Measurements from ENCODE around the gene IDI2. TPM values are rescaled to one million over a fixed set of nuclear protein-coding genes. Genes with fewer than 3 reads are reported as not detected.

IDI2 gene
- total RNA-seq, 4 donors from 2014 or later: not detected

DNA sequence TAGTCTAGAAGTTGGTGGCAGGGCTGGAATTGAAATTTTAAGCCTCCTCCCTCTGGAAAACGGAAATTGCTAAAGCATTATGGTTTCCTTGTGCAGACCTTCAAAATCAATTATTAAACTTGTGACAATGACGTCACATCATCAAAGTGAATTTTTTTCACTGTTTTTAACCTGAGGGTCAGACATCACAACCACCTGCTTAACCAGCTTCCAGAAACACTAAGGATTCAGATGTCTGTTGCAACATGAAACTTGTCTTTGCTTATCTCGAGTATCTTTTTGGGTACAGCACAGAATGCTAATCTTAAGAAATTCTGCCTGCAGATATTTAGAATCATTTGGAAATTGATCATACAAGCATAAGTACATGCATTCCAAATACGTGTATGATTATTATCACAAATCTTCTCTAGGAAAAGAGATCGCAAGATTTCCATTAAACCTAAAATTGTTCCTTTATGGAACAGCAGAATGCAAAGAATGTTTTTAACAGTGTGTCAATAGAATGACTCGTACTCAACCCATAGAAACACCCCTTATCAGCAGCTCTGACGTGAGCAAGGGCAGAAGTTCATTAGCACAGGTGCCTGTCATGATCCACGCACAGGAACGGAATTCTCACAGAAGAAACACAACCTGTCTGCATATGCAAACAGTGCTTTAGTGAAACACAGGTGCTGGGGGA lies 41.5 kb downstream of the IDI2 start:
- TF ChIP-seq EP300 (IDR thresholded peaks at IDR 0.05) (no peak), POLR2AphosphoS5 (IDR thresholded peaks at IDR 0.05) (no peak), POLR2A (IDR thresholded peaks at IDR 0.05; ENCODE audit: low read depth) (no peak)
- TF ChIP-seq, protein P1, sequence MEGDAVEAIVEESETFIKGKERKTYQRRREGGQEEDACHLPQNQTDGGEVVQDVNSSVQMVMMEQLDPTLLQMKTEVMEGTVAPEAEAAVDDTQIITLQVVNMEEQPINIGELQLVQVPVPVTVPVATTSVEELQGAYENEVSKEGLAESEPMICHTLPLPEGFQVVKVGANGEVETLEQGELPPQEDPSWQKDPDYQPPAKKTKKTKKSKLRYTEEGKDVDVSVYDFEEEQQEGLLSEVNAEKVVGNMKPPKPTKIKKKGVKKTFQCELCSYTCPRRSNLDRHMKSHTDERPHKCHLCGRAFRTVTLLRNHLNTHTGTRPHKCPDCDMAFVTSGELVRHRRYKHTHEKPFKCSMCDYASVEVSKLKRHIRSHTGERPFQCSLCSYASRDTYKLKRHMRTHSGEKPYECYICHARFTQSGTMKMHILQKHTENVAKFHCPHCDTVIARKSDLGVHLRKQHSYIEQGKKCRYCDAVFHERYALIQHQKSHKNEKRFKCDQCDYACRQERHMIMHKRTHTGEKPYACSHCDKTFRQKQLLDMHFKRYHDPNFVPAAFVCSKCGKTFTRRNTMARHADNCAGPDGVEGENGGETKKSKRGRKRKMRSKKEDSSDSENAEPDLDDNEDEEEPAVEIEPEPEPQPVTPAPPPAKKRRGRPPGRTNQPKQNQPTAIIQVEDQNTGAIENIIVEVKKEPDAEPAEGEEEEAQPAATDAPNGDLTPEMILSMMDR (IDR thresholded peaks at IDR 0.05): no peak
- no peak overlapping the region for H3K4me3 ChIP-seq
- H3K27ac ChIP-seq (replicated peaks in 1 of 4): no peak overlapping the region
- peaks cover 0 to 10% (median 0%) of the 10 kb centered on the region in 4 donors for H3K36me3 ChIP-seq
- peaks cover 8 to 17% (median 14%) of the 10 kb centered on the region in 4 donors for H3K4me1 ChIP-seq
- H3K27me3 ChIP-seq: no peaks in the 10 kb centered on the region
- no peak for DNase-seq (ENCODE audit: extremely low spot score)
- 87% methylated on average over 9 of the region's 9 CpGs for WGBS
- intact Hi-C loops (cut with DNase I): no loop called here
- peaks cover 0 to 14% (median 5%) of the 10 kb centered on the region in 4 donors for H3K9me3 ChIP-seq

DNA sequence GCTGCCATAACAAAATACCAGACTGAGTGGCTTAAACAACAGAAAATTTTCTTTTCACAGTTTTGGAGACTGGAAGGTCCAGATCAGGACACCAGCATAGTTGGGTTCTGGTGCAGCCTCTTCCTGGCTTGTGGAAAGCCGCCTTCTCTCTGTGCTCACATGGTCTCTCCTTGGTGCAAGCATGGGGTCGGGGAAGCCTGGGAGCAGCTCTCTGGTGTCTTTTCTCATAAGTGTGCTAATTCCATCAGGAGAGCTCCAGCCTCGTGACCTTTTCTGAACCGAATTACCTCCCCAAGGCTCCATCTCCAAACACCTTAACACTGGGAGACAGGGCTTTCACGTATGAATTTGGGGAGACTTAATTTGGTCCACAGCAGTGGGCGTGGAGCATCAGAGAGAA lies 42.3 kb downstream of the IDI2 start:
- no peak overlapping the region for H3K27ac ChIP-seq (replicated peaks in 1 of 4)
- TF ChIP-seq, protein P1 (IDR thresholded peaks at IDR 0.05): no peak
- TF ChIP-seq POLR2A (IDR thresholded peaks at IDR 0.05; ENCODE audit: low read depth) (no peak), EP300 (IDR thresholded peaks at IDR 0.05) (no peak), POLR2AphosphoS5 (IDR thresholded peaks at IDR 0.05) (no peak)
- WGBS: 92% methylated on average over 6 of the region's 6 CpGs
- H3K27me3 ChIP-seq: no peaks in the 10 kb centered on the region
- H3K36me3 ChIP-seq: peaks cover 0 to 10% (median 0%) of the 10 kb centered on the region in 4 donors
- DNase-seq (ENCODE audit: extremely low spot score): no peak
- peaks cover 7 to 12% (median 10%) of the 10 kb centered on the region in 4 donors for H3K4me1 ChIP-seq
- H3K9me3 ChIP-seq: peaks cover 0 to 21% (median 12%) of the 10 kb centered on the region in 4 donors
- intact Hi-C loops (cut with DNase I): no loop called here
- no peak overlapping the region for H3K4me3 ChIP-seq

DNA sequence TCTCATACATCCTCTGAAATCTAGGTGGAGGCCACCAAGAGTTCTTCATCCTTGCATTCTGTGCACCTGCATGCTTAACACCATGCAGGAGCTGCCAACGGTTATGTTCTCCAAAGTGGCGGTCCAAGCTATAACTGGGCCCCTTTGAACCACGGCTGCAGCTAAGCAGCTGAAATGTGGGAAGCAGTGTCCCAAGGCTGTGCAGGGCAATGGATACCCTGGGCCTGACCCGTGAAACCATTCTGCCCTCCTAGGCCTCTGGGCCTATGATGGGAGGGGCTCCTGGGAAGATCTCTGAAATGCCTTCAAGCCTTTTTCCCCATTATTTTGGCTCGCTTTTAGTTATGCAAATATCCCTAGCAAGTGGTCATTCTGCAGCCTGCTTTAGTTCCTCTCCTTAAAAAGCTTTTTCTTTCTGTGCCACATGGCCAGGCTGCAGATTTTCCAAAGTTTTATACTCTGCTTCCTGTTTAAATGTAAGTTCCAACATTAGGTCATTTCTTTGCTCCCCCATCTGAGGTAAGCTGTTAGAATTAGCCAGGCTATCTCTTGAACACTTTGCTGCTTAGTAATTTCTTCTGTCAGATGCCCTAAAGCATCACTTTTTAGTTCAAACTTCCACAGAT lies 45.1 kb downstream of the IDI2 start:
- no peaks in the 10 kb centered on the region for H3K4me1 ChIP-seq
- H3K9me3 ChIP-seq: peaks cover 0 to 23% (median 14%) of the 10 kb centered on the region in 4 donors
- no peak for DNase-seq (ENCODE audit: extremely low spot score)
- intact Hi-C loops (cut with DNase I): no loop called here
- no peak overlapping the region for H3K27ac ChIP-seq (replicated peaks in 1 of 4)
- H3K4me3 ChIP-seq: no peak overlapping the region
- no peaks in the 10 kb centered on the region for H3K27me3 ChIP-seq
- 96% methylated on average over 5 of the region's 5 CpGs for WGBS
- TF ChIP-seq POLR2AphosphoS5 (IDR thresholded peaks at IDR 0.05): no peak
- no peak for TF ChIP-seq EP300 (IDR thresholded peaks at IDR 0.05)
- TF ChIP-seq, protein P1 (IDR thresholded peaks at IDR 0.05): no peak
- no peak for TF ChIP-seq POLR2A (IDR thresholded peaks at IDR 0.05; ENCODE audit: low read depth)
- H3K36me3 ChIP-seq: peaks cover 0 to 10% (median 0%) of the 10 kb centered on the region in 4 donors

DNA sequence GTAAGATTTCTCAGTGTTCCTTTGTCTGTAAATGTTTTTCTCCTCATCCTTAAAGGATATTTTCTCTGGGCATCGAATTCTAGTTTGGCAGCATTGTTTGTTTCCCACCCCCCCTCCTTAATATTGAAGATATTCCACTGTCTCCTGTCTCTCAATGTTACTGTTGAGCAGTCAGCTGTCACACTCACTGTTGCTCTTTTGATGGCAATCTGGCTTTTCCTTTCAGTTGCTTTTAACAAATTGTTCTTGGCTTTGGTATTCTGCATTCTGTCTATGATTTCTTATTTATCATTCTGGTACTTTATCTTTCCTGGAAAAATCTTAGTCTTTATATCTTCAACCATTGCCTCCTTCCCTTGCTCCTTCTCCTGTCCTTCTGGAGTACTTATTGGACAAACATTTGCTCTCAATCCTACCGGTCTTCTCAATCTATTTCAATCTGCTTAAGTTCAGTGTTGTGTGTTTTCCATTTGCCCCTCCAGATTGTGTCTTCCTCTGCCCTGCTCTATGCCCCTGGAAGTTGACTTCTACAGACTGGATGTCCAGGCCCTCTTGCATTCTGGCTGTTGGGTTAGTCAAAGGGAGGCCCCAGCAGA lies 46.7 kb downstream of the IDI2 start:
- Histone ChIP-seq H3K36me3 (peaks cover 0 to 7% (median 0%) of the 10 kb centered on the region in 4 donors), H3K27me3 (no peaks in the 10 kb centered on the region), H3K9me3 (peaks cover 0 to 23% (median 14%) of the 10 kb centered on the region in 4 donors), H3K4me3 (no peak overlapping the region), H3K27ac (replicated peaks in 1 of 4) (no peak overlapping the region), H3K4me1 (no peaks in the 10 kb centered on the region)
- intact Hi-C loops (cut with DNase I): no loop called here
- DNase-seq (ENCODE audit: extremely low spot score): no peak
- WGBS: 85% methylated on average over 2 of the region's 2 CpGs
- TF ChIP-seq, protein P1 (IDR thresholded peaks at IDR 0.05): no peak
- no peak for TF ChIP-seq POLR2AphosphoS5 (IDR thresholded peaks at IDR 0.05)
- no peak for TF ChIP-seq POLR2A (IDR thresholded peaks at IDR 0.05; ENCODE audit: low read depth)
- TF ChIP-seq EP300 (IDR thresholded peaks at IDR 0.05): no peak
